GM23248 (cell line): Measurements from ENCODE around the gene RAB9B. TPM values are rescaled to one million over a fixed set of nuclear protein-coding genes. Genes with fewer than 3 reads are reported as not detected.
"Not testable (repeated sequence)": the region's sequence is repeated elsewhere in the genome, so short reads cannot be mapped to it uniquely, and the experiment has no call there.

Experiments
- DNase-seq: peaks from one replicate; pipeline ENCODE4 v3.0.0-alpha.2; 2015
- H2AFZ ChIP-seq: fragments of 200-600 bp; sonication (generic); 2 replicates; pipeline ENCODE4 v1.6.1; 2016; ENCODE audit warnings: antibody characterized with exemption
- H3F3A ChIP-seq: fragments of 200-600 bp; sonication (generic); 2 replicates; pipeline ENCODE4 v1.6.1; 2016; ENCODE audit warnings: mild to moderate bottlenecking, antibody characterized with exemption, mixed run types; ENCODE audit not compliant: insufficient read depth
- H3K27ac ChIP-seq: fragments of 200-600 bp; sonication (generic); 2 replicates; pipeline ENCODE4 v1.5.1; 2016; ENCODE audit warnings: mild to moderate bottlenecking
- H3K27me3 ChIP-seq: fragments of 200-600 bp; sonication (generic); replicated peaks from 2 replicates; pipeline ENCODE4 v1.6.1; 2016; ENCODE audit warnings: mild to moderate bottlenecking; ENCODE audit not compliant: insufficient read depth
- H3K36me3 ChIP-seq: fragments of 200-600 bp; sonication (generic); 2 replicates; pipeline ENCODE4 v1.6.1; 2016; ENCODE audit warnings: low read depth, mild to moderate bottlenecking
- H3K4me1 ChIP-seq: fragments of 200-600 bp; sonication (generic); 2 replicates; pipeline ENCODE4 v1.6.1; 2016; ENCODE audit warnings: mild to moderate bottlenecking; ENCODE audit not compliant: insufficient read depth
- H3K4me2 ChIP-seq: fragments of 200-600 bp; sonication (generic); one replicate; pipeline ENCODE4 v1.6.1; 2016; ENCODE audit warnings: mild to moderate bottlenecking; ENCODE audit not compliant: unreplicated experiment
- H3K4me3 ChIP-seq: fragments of 200-600 bp; sonication (generic); 2 replicates; pipeline ENCODE4 v1.5.1; 2016; ENCODE audit warnings: mild to moderate bottlenecking
- H3K79me2 ChIP-seq: fragments of 200-600 bp; sonication (generic); 2 replicates; pipeline ENCODE4 v1.6.1; 2016; ENCODE audit warnings: mild to moderate bottlenecking; ENCODE audit not compliant: insufficient read depth
- H3K9ac ChIP-seq: fragments of 200-600 bp; sonication (generic); 2 replicates; pipeline ENCODE4 v1.6.1; 2016; ENCODE audit warnings: mild to moderate bottlenecking
- H3K9me2 ChIP-seq: fragments of 200-600 bp; sonication (generic); 2 replicates; pipeline ENCODE4 v1.6.1; 2016; ENCODE audit warnings: mixed run types, mild to moderate bottlenecking, moderate library complexity; ENCODE audit not compliant: insufficient read depth
- H3K9me3 ChIP-seq: fragments of 200-600 bp; sonication (generic); one replicate; pipeline ENCODE4 v1.6.1; 2017; ENCODE audit warnings: low read depth
- H4K20me1 ChIP-seq: fragments of 200-600 bp; sonication (generic); 2 replicates; pipeline ENCODE4 v1.6.0; 2016; ENCODE audit not compliant: insufficient read depth
- EZH2 ChIP-seq: fragments of 200-600 bp; sonication (generic); IDR thresholded peaks from 2 replicates; pipeline ENCODE4 v1.6.1; 2018; ENCODE audit warnings: antibody characterized with exemption, mild to moderate bottlenecking; ENCODE audit not compliant: insufficient read depth, poor library complexity, severe bottlenecking
- EZH2phosphoT487 ChIP-seq: fragments of 200-600 bp; sonication (generic); IDR thresholded peaks from 2 replicates; pipeline ENCODE4 v1.6.1; 2018; ENCODE audit warnings: antibody characterized with exemption, moderate library complexity, mild to moderate bottlenecking, low read depth; ENCODE audit not compliant: insufficient read depth
- WGBS, 2 experiments: methylation state at CpG; one replicate each; pipeline ENCODE4 v1.1.6; 2015 to 2017; ENCODE audit warnings: low lambda C conversion rate in 2 of 2, low coverage in 1 of 2; ENCODE audit errors: missing lambda C conversion rate in 2 of 2; 5-methylcytosine and 5-hydroxymethylcytosine counted together
- in situ Hi-C: fragments of 300-500 bp; cut with MboI; formaldehyde crosslinking; loops from 2 replicates; pipeline ENCODE4 v1.15.0; 2020
- polyA plus RNA-seq: library from polyadenylated mRNA; unstranded; fragments of >200 nt; fragmentation: Nextera tagmentation; extraction: Ambion mirVana; gene quantifications from 2 replicates; pipeline ENCODE4 v1.2.1, GENCODE V29; 2016
- total RNA-seq: library from RNA; depleted of rRNA; stranded (reverse); fragments of >200 nt; shearing (Covaris generic); gene quantifications from 2 replicates; pipeline ENCODE4 v1.2.3, GENCODE V29; 2014

Gene RAB9B
- total and polyA plus RNA-seq, 2 experiments from 2014 or later, result 0.80 to 1.5 TPM

DNA sequence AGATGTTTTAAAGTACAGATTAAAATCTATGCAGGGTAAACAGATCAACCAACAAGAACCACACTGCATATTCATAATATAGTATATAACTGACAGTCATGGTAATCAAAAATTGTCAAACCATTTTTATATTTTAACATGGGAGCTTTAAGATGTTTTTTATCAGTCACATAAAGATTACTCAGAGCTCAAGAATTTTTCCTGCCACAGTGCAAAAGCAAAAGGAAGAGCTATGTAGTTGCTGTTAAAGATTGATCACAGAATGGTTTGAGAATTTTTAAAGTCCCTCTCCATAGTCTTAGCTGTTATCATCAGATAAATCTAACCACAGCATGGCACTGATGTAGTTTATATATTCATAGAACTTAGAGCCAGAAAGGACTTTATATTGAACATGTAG lies 8.5 kb downstream of the RAB9B start:
- no peak overlapping the region for H3K4me2 ChIP-seq
- DNase-seq, result peak; percentile 51
- in situ Hi-C loops, result loop anchor here (25.0 kb wide), 1 partner anchor 261 kb away; no protein-coding TSS in a partner anchor

GRCh38 chrX:103820802-103821201 lies 11.3 kb downstream of the RAB9B start:
- not testable (repeated sequence) for H3K9me3 ChIP-seq, H3K4me3 ChIP-seq, DNase-seq, H3K27me3 ChIP-seq, H3K4me2 ChIP-seq, H2AFZ ChIP-seq, H3F3A ChIP-seq, H3K36me3 ChIP-seq, H4K20me1 ChIP-seq, H3K9ac ChIP-seq, H3K79me2 ChIP-seq, H3K9me2 ChIP-seq, H3K27ac ChIP-seq
- H3K4me1 ChIP-seq, result peaks cover 14% of the 10 kb centered on the region
- in situ Hi-C loops, result loop anchor here (25.0 kb wide), 1 partner anchor 259 kb away; no protein-coding TSS in a partner anchor
- WGBS, 2 experiments, result 99 to 100% methylated on average over 2 to 6 of the region's 6 CpGs

More for the DNA sequence above, 8.5 kb downstream of the RAB9B start:
- Histone ChIP-seq H3K36me3 (no peaks in the 10 kb centered on the region), H3F3A (no peaks in the 10 kb centered on the region), H3K9me2 (no peaks in the 10 kb centered on the region), H3K79me2 (no peaks in the 10 kb centered on the region), H3K27me3 (no peaks in the 10 kb centered on the region), H4K20me1 (no peaks in the 10 kb centered on the region), H3K4me3 (no peak overlapping the region), H3K4me1 (peaks cover 14% of the 10 kb centered on the region), H3K27ac (peak overlapping the region; percentile 27; the same call in 1 of the 2 replicates), H2AFZ (no peak overlapping the region), H3K9me3 (no peaks in the 10 kb centered on the region), H3K9ac (no peak overlapping the region)
- no peak for TF ChIP-seq EZH2phosphoT487
- TF ChIP-seq EZH2, result no peak

GRCh38 chrX:103818842-103819619 lies 13.0 kb downstream of the RAB9B start:
- DNase-seq, result peak; percentile 64
- 34 to 35% methylated on average over 7 of the region's 7 CpGs for WGBS, 2 experiments
- no peaks in the 10 kb centered on the region for H3K36me3 ChIP-seq
- no peaks in the 10 kb centered on the region for H3K79me2 ChIP-seq
- peaks cover 13% of the 10 kb centered on the region for H3K4me1 ChIP-seq
- H3F3A ChIP-seq, result no peaks in the 10 kb centered on the region
- no peak overlapping the region for H2AFZ ChIP-seq
- TF ChIP-seq EZH2 (no peak), EZH2phosphoT487 (no peak)
- H3K9me3 ChIP-seq, result no peaks in the 10 kb centered on the region
- H4K20me1 ChIP-seq, result no peaks in the 10 kb centered on the region
- in situ Hi-C loops, result loop anchor here (25.0 kb wide), 1 partner anchor 257 kb away; no protein-coding TSS in a partner anchor
- H3K27ac ChIP-seq, result no peak overlapping the region
- no peak overlapping the region for H3K9ac ChIP-seq
- H3K4me2 ChIP-seq, result no peak overlapping the region
- no peaks in the 10 kb centered on the region for H3K9me2 ChIP-seq
- H3K4me3 ChIP-seq, result no peak overlapping the region
- H3K27me3 ChIP-seq, result no peaks in the 10 kb centered on the region

DNA sequence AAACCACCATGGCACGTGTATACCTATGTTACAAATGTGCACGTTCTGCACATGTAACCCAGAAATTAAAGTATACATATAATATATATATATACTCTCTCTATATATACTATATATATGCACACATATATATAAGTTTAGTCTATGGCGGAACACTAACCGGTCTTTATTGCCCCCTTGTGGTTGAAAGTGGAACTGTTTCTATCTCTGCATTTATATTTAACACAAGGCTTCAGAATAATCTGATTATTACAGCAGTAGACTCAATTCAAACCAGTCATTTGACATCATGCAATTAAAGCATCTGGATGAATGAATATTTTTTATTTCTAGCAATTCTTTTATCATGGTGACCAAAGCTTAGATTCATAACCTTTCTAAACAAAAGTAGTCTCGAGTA lies 14.6 kb downstream of the RAB9B start:
- peak; percentile 24 for DNase-seq
- H3K36me3 ChIP-seq, result no peaks in the 10 kb centered on the region
- no peak overlapping the region for H3K27ac ChIP-seq
- TF ChIP-seq EZH2 (no peak), EZH2phosphoT487 (no peak)
- H3K27me3 ChIP-seq, result no peaks in the 10 kb centered on the region
- in situ Hi-C loops, result loop anchor here (25.0 kb wide), 1 partner anchor 255 kb away; no protein-coding TSS in a partner anchor
- no peaks in the 10 kb centered on the region for H4K20me1 ChIP-seq
- 19 to 22% methylated on average over 5 of the region's 5 CpGs for WGBS, 2 experiments
- no peaks in the 10 kb centered on the region for H3K9me2 ChIP-seq
- H3K4me2 ChIP-seq, result no peak overlapping the region
- H3F3A ChIP-seq, result no peaks in the 10 kb centered on the region
- H3K4me3 ChIP-seq, result no peak overlapping the region
- H3K4me1 ChIP-seq, result peaks cover 5% of the 10 kb centered on the region
- no peak overlapping the region for H2AFZ ChIP-seq
- H3K9me3 ChIP-seq, result no peaks in the 10 kb centered on the region
- H3K9ac ChIP-seq, result no peak overlapping the region
- H3K79me2 ChIP-seq, result no peaks in the 10 kb centered on the region

DNA sequence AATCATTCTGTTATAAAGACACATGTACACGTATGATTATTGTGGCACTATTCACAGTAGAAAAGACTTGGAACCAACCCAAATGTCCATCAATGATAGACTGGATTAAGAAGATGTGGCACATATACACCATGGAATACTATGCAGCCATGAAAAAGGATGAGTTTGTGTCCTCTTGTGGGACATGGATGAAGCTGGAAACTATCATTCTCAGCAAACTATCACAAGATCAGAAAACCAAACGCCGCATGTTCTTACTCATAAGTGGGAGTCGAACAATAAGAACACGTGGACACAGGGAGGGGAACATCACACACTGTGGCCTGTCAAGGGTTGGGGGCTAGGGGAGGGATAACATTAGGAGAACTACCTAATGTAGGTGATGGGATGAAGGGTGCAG lies 15.0 kb downstream of the RAB9B start:
- not testable (repeated sequence) for H3K4me3 ChIP-seq, H3K4me1 ChIP-seq, H4K20me1 ChIP-seq, H3K27me3 ChIP-seq, H3K27ac ChIP-seq, H3K9me2 ChIP-seq, DNase-seq, H3K9me3 ChIP-seq, H2AFZ ChIP-seq, H3K4me2 ChIP-seq, H3K9ac ChIP-seq, H3K36me3 ChIP-seq, H3K79me2 ChIP-seq, H3F3A ChIP-seq
- 31 to 37% methylated on average over 5 of the region's 5 CpGs for WGBS, 2 experiments
- in situ Hi-C loops, result loop anchor here (25.0 kb wide), 1 partner anchor 255 kb away; no protein-coding TSS in a partner anchor
